ENCODE data around the gene TSGA10IP. TPM values are rescaled to one million over a fixed set of nuclear protein-coding genes. Genes with fewer than 3 reads are reported as not detected.

Gene TSGA10IP
- total and polyA plus RNA-seq, 10 of the 15 experiments (the other 5 are each of a cell fraction or from before 2014, with no cell fraction given) = not detected

DNA sequence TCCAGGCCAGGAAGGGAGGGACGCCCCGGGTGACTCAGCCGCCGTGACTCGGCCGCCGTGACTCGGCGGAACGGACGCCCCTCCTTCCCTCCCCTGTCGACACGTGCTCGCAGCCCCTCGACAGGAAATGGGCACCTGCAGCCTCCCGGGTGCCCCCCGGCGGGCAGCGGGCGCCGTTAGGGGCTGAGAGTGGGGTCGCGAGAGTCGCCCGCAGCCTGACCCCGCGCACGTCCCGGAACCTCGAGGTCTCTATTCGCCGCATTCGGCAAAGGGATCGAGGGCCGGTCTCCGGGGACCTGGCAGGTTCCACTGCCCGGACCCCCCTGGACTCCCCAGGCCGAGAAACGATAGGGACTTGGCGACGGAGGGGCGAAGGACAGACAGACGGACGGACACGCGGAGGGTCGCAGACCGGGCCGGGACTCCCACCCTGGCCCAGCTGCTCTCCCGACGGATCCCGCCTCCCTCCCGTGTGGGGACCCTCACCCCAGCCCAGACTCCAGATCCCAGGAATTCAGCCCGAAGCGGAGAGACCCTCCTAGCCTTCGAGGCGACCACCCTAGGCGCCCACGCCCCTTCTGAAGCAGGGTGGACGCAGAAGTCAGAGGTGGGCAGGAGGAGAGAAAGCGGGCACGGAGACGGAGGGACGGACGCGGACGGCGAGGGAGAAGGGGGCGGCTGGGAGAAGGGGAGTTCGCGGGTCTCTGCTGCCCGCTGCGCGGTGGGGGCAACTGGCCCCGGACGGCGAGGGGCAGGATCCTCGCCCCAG, 45.7 kb upstream of the TSGA10IP start (continued):
- TF ChIP-seq, protein P1, sequence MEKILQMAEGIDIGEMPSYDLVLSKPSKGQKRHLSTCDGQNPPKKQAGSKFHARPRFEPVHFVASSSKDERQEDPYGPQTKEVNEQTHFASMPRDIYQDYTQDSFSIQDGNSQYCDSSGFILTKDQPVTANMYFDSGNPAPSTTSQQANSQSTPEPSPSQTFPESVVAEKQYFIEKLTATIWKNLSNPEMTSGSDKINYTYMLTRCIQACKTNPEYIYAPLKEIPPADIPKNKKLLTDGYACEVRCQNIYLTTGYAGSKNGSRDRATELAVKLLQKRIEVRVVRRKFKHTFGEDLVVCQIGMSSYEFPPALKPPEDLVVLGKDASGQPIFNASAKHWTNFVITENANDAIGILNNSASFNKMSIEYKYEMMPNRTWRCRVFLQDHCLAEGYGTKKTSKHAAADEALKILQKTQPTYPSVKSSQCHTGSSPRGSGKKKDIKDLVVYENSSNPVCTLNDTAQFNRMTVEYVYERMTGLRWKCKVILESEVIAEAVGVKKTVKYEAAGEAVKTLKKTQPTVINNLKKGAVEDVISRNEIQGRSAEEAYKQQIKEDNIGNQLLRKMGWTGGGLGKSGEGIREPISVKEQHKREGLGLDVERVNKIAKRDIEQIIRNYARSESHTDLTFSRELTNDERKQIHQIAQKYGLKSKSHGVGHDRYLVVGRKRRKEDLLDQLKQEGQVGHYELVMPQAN (conservative IDR thresholded peaks at IDR 0.05) = 0 out of 2 replicates have a peak, but pooled peaks have one; percentile 3
- TF ChIP-seq ZNF207 (IDR thresholded peaks at IDR 0.05; ENCODE audit: borderline replicate concordance) = no peak
- TF ChIP-seq, protein P2, sequence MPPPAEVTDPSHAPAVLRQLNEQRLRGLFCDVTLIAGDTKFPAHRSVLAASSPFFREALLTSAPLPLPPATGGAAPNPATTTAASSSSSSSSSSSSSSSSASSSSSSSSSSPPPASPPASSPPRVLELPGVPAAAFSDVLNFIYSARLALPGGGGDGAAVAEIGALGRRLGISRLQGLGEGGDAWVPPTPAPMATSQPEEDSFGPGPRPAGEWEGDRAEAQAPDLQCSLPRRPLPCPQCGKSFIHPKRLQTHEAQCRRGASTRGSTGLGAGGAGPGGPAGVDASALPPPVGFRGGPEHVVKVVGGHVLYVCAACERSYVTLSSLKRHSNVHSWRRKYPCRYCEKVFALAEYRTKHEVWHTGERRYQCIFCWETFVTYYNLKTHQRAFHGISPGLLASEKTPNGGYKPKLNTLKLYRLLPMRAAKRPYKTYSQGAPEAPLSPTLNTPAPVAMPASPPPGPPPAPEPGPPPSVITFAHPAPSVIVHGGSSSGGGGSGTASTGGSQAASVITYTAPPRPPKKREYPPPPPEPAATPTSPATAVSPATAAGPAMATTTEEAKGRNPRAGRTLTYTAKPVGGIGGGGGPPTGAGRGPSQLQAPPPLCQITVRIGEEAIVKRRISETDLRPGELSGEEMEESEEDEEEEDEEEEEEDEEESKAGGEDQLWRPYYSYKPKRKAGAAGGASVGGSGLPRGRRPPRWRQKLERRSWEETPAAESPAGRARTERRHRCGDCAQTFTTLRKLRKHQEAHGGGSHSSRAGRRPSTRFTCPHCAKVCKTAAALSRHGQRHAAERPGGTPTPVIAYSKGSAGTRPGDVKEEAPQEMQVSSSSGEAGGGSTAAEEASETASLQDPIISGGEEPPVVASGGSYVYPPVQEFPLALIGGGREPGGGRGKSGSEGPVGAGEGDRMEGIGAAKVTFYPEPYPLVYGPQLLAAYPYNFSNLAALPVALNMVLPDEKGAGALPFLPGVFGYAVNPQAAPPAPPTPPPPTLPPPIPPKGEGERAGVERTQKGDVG (CRISPR knock-in tag; IDR thresholded peaks at IDR 0.05) = no peak
- TF ChIP-seq, protein P3, sequence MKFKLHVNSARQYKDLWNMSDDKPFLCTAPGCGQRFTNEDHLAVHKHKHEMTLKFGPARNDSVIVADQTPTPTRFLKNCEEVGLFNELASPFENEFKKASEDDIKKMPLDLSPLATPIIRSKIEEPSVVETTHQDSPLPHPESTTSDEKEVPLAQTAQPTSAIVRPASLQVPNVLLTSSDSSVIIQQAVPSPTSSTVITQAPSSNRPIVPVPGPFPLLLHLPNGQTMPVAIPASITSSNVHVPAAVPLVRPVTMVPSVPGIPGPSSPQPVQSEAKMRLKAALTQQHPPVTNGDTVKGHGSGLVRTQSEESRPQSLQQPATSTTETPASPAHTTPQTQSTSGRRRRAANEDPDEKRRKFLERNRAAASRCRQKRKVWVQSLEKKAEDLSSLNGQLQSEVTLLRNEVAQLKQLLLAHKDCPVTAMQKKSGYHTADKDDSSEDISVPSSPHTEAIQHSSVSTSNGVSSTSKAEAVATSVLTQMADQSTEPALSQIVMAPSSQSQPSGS (IDR thresholded peaks at IDR 0.05; ENCODE audit: low read length) = no peak
